ENCODE data around the gene HSF2BP. TPM values are rescaled to one million over a fixed set of nuclear protein-coding genes. Genes with fewer than 3 reads are reported as not detected.
A peak's percentile ranks its signal among the peaks of the same experiment; 100 is the strongest.

Gene HSF2BP
- total and polyA plus RNA-seq, 2 of the 8 experiments (the other 6 are each of a cell fraction or from before 2014, with no cell fraction given), result 0.51 to 0.93 TPM

DNA sequence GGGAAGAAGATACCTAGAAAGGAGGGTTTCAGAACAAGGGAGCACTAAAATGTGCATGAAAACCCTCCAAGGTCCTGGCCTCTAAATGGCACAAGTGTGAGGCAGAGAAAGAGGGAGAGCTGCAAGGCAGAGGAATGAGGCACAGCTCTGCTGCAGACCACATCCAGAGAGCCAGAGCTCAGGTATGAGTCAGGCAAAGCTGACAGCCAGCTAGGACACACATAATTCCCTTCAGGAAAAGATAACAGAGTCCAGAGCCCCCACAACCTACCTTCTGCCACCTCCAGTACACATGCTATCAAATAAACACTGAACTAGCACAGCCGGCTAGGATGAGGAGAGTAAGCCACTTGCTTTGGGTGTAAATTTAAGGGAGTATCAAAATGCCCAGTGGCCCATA lies 62.2 kb downstream of the HSF2BP start:
- Histone ChIP-seq H4K5ac (ENCODE audit: insufficient read length, low read depth, low read length) (no peak overlapping the region), H3K4me3 (ENCODE audit: extremely low read depth in 1 of 4, insufficient read depth in 2 of 4, low read depth in 3 of 4, low read length in 4 of 4) (no peak overlapping the region), H3K14ac (ENCODE audit: insufficient read length) (no peak overlapping the region), H2BK120ac (replicated peaks; ENCODE audit: low read depth, low read length) (no peak overlapping the region), H2BK12ac (ENCODE audit: low read depth, low read length) (no peak overlapping the region), H4K20me1 (replicated peaks in 1 of 2; ENCODE audit: control insufficient read depth in 1 of 2, insufficient read depth in 2 of 2, low read length in 2 of 2) (no peaks in the 10 kb centered on the region), H2BK5ac (ENCODE audit: low read depth, low read length) (no peak overlapping the region), H3K4me2 (ENCODE audit: insufficient read depth in 1 of 2, low read depth in 2 of 2, low read length in 2 of 2) (no peak overlapping the region), H3K18ac (ENCODE audit: extremely low read depth, low read length) (no peak overlapping the region), H3K9ac (replicated peaks in 1 of 4; ENCODE audit: extremely low read depth in 1 of 4, low read depth in 3 of 4, low read length in 3 of 4) (no peak overlapping the region), H3K79me1 (ENCODE audit: low read depth, low read length) (no peaks in the 10 kb centered on the region), H3K56ac (replicated peaks; ENCODE audit: insufficient read length, low read depth, low read length) (no peak overlapping the region), H2AK5ac (ENCODE audit: low read depth, low read length) (no peak overlapping the region), H2BK15ac (ENCODE audit: low read length) (no peak overlapping the region), H2BK20ac (ENCODE audit: low read length) (no peak overlapping the region), H2AFZ (ENCODE audit: low read length) (0 out of 2 replicates have a peak overlapping the region, but pooled peaks have one; percentile 10), H3K23ac (ENCODE audit: insufficient read length) (no peak overlapping the region), H3K23me2 (ENCODE audit: low read depth, low read length) (no peaks in the 10 kb centered on the region), H3K27me3 (replicated peaks in 1 of 4; ENCODE audit: control insufficient read depth in 3 of 4, extremely low read depth in 1 of 4, insufficient read depth in 3 of 4, low read length in 3 of 4) (no peaks in the 10 kb centered on the region), H3K4ac (replicated peaks; ENCODE audit: insufficient read length, low read depth, low read length) (no peak overlapping the region), H4K8ac (ENCODE audit: extremely low read depth, insufficient read depth, low read length) (no peak overlapping the region), H3K4me1 (replicated peaks in 1 of 4; ENCODE audit: control insufficient read depth in 3 of 4, insufficient read depth in 4 of 4, low read length in 3 of 4) (no peaks in the 10 kb centered on the region), H3K36me3 (ENCODE audit: control insufficient read depth in 2 of 4, insufficient read depth in 4 of 4, low read length in 3 of 4) (no peaks in the 10 kb centered on the region), H4K91ac (replicated peaks; ENCODE audit: insufficient read length, low read length) (no peak overlapping the region), H3K79me2 (ENCODE audit: control insufficient read depth in 1 of 2, insufficient read depth in 2 of 2, low read length in 2 of 2) (no peaks in the 10 kb centered on the region), H3K27ac (ENCODE audit: low read depth, low read length) (no peak overlapping the region), H3K9me3 (ENCODE audit: insufficient read depth in 2 of 2, low read depth in 1 of 2, low read length in 1 of 2) (no peaks in the 10 kb centered on the region)
- WGBS, 2 experiments (ENCODE audit: extremely low coverage in 1 of 2, insufficient coverage in 1 of 2, insufficient read length in 1 of 2, insufficient replicate concordance in 2 of 2, low coverage in 1 of 2, low lambda C conversion rate in 2 of 2, missing lambda C conversion rate in 1 of 2), result 86% methylated on average over 1 of the region's 1 CpG; no CpG with 5 or more reads in 1 of the 2 experiments
- ChIA-PET CTCF (ENCODE audit: partially characterized antibody) (interaction anchor here (1.2 to 4.6 kb wide), 3 partner anchors 10 to 49 kb away, joined by 3 to 32 read pairs (median 5); no protein-coding TSS in a partner anchor), POLR2A (ENCODE audit: partially characterized antibody) (interaction anchor here (1.6 kb wide), 1 partner anchor 62 kb away, joined by 3 read pairs; the partner anchor contains the start of genes HSF2BP and RRP1B)
- FAIRE-seq (no peak), DNase-seq (ENCODE audit: low read depth in 1 of 2, low spot score in 2 of 2) (no peak)
- no peak for TF ChIP-seq EGR1 (IDR thresholded peaks at IDR 0.05; ENCODE audit: borderline replicate concordance, low read depth, low read length)
- TF ChIP-seq EP300 (IDR thresholded peaks at IDR 0.05; ENCODE audit: borderline replicate concordance in 1 of 2, low read depth in 2 of 2, low read length in 2 of 2), result no peak
- no peak for TF ChIP-seq CBX5 (IDR thresholded peaks at IDR 0.05; ENCODE audit: low read depth, low read length)
- TF ChIP-seq USF2 (IDR thresholded peaks at IDR 0.05; ENCODE audit: low read length), result no peak
- no peak for TF ChIP-seq JUN (IDR thresholded peaks at IDR 0.05; ENCODE audit: low read depth, low read length)
- no peak for TF ChIP-seq SP4 (IDR thresholded peaks at IDR 0.05; ENCODE audit: low read length)
- TF ChIP-seq HDAC2 (IDR thresholded peaks at IDR 0.05; ENCODE audit: borderline replicate concordance in 1 of 2, low read depth in 2 of 2, low read length in 2 of 2), result no peak
- no peak for TF ChIP-seq SIRT6 (IDR thresholded peaks at IDR 0.05; ENCODE audit: low read length)
- no peak for TF ChIP-seq CTCF (IDR thresholded peaks at IDR 0.05; ENCODE audit: control extremely low read depth in 1 of 3, insufficient read depth in 1 of 3, low read depth in 1 of 3, low read length in 3 of 3)
- no peak for TF ChIP-seq CREB1 (IDR thresholded peaks at IDR 0.05)
